Right lobe of liver (tissue), 4 donors: ENCODE results near the gene ACOT7.

Source experiments
- POLR2A ChIP-seq: fragments of 450-650 bp; IDR thresholded peaks from one replicate; pipeline ENCODE4 v1.6.1; 2017; ENCODE audit warnings: antibody characterized with exemption, mild to moderate bottlenecking
- TF ChIP-seq, protein P1 (sequence below), 4 donors: fragments of 200-600 bp in 3 of 4; fragments of 450-650 bp in 1 of 4; IDR thresholded peaks; one replicate each; pipeline versions ENCODE4 v1.5.1 to v1.8.0; 2016 to 2022; ENCODE audit warnings: antibody characterized with exemption in 4 of 4, mild to moderate bottlenecking in 2 of 4
- donor health status: DM: no; HTN: no; CAD: no.
- donor health status: DM: no; HTN: no; CAD: no.
- donor health status: DM: no; HTN: yes; CAD: no.

DNA sequence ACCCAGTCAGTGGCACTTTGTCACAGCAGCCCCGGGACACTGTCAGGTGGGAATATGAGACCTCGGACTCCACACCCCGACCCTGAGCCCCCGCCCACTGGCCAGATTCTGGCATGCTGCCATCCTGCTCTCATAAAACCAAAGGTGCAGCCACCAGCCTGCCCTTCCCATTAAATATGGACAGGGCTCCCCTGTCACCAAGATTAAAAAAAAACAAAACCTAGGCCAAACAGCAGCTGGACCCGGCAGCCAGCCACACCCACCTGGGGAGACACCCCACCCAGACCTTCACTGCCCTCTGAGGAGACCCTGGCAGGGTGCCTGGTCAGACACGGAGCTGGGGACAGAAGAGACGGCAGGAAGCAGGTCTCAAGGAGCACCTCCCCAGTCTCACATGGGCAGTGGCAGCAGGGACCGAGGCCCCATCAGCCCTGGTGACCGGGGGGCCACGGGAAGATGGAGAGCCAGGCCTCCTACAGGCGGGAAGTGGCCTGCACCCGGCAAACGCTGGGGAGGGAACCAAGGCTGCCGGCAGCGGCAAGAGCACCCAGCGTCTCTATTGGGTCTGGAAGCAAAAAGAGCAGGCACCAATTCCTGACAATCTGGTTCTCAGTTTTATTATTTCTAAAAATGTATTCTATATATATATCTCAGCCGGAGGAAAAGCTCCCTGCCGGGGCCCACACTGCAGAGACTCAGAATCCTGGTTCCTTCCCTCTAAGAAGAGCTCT, 61.9 kb downstream of the ACOT7 start:
- TF ChIP-seq, protein P1, sequence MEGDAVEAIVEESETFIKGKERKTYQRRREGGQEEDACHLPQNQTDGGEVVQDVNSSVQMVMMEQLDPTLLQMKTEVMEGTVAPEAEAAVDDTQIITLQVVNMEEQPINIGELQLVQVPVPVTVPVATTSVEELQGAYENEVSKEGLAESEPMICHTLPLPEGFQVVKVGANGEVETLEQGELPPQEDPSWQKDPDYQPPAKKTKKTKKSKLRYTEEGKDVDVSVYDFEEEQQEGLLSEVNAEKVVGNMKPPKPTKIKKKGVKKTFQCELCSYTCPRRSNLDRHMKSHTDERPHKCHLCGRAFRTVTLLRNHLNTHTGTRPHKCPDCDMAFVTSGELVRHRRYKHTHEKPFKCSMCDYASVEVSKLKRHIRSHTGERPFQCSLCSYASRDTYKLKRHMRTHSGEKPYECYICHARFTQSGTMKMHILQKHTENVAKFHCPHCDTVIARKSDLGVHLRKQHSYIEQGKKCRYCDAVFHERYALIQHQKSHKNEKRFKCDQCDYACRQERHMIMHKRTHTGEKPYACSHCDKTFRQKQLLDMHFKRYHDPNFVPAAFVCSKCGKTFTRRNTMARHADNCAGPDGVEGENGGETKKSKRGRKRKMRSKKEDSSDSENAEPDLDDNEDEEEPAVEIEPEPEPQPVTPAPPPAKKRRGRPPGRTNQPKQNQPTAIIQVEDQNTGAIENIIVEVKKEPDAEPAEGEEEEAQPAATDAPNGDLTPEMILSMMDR (IDR thresholded peaks at IDR 0.05): no peak
- TF ChIP-seq POLR2A: no peak
